Fibroblast of skin of abdomen (primary cell): ENCODE measurements around the gene DOCK6.

ENCODE experiments used
- DNase-seq: peaks from one replicate; pipeline ENCODE4 v3.0.0-alpha.2; 2013

DOCK6 gene

GRCh38 chr19:11273989-11274388 is 11.7 kb upstream of the DOCK6 start:
- no peak for DNase-seq

GRCh38 chr19:11273296-11273695 is 11.0 kb upstream of the DOCK6 start:
- DNase-seq = no peak

- peak; percentile 33 for DNase-seq
Observed at GRCh38 chr19:11269408-11269807, 7.1 kb upstream of the DOCK6 start.

DNA sequence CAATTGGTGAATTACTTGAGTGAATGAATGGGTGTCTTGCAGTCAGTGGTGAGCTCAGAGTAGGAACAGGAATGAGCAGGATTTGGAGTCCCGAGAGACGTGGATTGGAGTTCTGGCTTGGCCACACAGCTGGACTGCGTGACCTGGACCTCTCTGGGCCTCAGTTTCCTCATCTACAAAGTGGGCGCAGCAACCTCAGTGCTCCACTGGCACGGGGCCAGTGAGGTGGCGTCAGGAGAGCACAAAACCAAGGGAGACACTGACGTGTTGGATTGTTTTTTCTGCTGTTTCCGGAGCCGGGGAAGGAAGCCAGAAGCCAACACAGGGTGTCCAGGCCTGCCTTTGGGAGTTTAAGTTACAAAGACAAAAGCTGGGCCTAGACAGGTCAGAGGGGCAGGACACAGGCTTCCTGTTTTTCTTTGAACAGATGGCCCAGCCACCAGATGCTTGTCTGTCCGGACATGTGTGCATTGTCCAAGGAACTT is 6.5 kb upstream of the DOCK6 start:
- DNase-seq = peak; percentile 41

DNA sequence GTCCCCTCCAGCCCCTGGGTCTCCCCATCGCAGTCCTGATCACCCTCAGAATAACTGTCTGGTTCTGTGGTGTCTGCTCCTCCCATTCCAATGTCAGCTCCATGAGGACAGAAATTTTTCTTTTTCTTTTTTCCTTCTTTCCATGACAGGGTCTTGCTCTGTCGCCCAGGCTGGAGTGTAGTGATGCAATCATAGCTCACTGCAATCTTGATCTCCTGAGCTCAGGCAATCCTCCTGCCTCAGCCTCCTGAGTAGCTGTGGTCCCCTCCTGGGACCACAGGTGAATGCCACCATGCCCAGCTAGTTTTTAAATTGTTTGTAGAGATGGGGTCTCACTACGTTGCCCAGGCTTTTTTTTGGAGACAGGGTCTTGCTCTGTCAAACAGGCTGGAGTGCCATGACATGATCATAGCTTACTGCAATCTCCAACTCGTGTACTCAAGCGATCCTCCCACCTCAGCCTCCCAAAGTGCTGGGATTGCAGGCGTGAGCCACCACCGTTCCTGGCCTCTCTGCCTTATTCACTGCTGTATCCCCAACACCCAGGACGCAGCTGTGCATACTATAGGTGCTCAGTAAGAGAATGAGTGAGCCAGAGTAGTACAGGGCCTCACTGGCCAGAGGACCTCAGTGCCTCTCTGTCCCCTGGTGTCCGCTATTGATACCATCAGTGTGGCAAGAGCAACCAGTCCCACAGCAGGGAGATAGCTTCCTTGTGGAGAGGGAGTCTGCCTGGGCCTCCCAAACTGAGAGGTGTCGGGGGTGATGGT is 5.2 kb upstream of the DOCK6 start:
- DNase-seq = no peak

DNA sequence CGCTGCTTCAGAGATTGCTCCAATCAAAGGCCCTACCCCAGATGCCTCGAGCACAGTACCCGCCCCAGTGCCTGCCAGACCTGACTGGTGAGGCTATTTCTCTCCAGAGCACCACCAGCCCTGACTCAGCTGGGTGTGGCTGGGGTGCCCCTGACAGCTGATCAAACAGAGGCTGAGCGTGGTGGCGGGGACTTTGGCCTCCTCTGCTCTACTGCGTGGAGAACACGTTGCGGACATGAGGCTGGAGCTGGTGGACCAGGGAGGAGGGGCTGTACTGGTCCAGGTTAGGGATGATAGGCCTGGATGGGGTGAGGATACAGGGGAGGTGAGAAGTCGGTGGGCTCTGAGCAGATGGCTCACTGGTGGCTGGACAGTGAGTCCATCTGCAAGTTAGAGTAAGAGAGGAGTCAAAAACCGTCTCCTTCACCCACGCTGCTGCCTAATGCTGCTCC is 3.5 kb upstream of the DOCK6 start:
- no peak for DNase-seq

- no peak for DNase-seq
Observed at GRCh38 chr19:11265177-11265784, 3.0 kb upstream of the DOCK6 start.

GRCh38 chr19:11264452-11265176 is 2.3 kb upstream of the DOCK6 start:
- no peak for DNase-seq

- DNase-seq = no peak
Observed at GRCh38 chr19:11263726-11264125, 1.4 kb upstream of the DOCK6 start.

GRCh38 chr19:11261431-11261970 is 823 bp downstream of the DOCK6 start:
- no peak for DNase-seq

GRCh38 chr19:11260996-11261395 is 1.3 kb downstream of the DOCK6 start:
- DNase-seq = no peak

GRCh38 chr19:11257846-11258380 is 4.4 kb downstream of the DOCK6 start:
- no peak for DNase-seq

DNA sequence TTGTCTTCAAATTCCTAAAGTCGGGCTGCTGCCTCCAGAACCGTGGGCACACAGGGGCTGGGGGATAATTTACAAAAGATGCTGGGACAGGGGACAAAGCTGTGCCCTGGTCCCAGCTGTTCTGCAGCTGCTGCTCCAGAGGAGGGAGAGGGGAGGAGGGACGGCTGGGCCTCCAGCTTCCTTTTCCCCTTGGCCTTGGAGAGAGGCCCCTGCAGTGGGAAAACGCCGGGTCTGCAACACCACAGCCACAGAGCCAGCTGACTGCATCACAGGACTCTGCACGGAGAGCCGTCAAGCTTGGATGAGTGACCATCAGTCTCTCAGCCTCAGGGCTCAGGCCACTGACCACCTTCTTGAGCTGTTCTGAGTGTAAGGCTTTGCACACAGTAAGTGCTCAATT is 6.1 kb downstream of the DOCK6 start:
- DNase-seq = no peak

DNA sequence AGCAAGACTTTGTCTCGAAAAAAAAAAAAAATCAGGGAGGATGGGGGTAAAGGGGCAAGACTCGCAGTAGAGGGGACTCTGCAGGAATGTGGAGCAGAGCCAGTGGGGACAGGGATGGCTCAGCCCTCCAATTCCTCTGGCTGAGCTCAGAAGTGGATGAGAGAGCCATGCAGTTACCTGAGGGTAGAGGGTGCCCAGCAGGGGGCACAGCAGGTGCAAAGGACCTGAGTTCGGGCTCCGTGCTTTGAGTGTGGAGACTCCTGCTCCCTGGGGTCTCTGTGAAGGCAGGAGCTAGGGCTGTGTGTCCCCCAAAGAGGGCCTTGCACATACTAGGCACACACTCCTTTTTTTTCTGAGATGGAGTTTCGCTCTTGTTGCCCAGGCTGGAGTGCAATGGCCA is 7.7 kb downstream of the DOCK6 start:
- no peak for DNase-seq

DNA sequence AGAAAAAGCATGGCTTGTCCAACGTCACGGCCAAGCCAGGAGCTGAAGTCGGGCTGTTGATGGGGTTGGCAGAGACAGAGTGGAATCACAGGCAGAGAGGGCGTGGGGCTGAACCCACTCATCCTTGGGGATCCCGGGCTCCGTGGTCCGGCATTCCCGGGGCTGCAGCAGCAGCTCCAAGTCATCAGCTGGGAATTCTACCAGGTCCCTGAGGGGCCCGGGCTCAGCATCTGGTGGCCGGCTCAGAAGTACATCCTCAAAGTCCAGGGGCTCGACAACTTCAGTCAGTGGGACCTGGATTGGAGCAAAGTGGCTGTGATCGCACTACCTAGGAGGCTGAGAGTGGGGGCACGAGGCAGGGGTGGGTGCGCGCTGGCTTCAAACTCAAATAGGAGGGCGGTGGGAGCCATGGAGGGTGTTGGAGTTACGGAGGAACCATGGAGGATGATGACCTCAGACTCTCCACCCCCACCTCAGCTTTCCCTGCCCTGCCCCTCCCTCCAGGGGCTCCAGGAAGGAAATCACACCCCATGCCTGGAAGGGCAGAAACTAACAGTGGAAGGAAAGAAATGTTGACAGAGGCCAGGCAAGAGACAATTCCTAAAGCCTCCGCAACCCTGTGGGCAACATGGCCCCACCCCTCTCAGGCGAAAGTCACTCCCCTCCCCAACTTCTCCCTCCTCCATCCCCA is 9.5 kb downstream of the DOCK6 start:
- DNase-seq = no peak

DNA sequence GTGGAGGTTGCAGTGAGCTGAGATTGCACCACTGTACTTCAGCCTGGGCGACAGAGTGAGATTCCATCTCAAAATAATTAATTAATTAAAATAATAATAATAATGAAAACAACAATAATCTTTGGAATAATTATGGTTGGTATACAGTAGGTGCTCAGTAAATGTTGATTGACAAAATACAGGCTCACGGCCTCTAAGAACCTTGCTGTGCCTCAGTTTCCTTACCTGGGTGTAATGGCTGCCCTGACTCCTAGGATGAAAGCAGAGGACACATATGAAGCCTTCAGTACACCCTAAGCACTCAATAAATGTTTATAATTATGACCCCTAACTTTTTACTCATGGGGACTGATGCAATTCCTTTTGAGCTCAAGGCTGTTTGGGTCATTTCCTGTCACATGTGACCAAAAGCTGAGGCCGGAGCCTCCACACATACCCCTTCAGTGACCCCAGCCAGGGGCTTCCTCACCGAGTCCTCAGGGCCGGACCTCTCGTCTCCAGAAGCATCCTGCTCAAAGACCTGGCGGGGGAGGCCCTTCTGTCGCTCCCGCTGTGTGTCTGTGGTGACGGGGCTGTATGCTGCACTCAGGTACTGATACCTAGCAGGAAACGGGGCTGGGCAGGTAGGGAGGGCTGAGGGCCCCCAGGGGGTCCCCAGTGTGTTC is 10.5 kb downstream of the DOCK6 start:
- DNase-seq = no peak

DNA sequence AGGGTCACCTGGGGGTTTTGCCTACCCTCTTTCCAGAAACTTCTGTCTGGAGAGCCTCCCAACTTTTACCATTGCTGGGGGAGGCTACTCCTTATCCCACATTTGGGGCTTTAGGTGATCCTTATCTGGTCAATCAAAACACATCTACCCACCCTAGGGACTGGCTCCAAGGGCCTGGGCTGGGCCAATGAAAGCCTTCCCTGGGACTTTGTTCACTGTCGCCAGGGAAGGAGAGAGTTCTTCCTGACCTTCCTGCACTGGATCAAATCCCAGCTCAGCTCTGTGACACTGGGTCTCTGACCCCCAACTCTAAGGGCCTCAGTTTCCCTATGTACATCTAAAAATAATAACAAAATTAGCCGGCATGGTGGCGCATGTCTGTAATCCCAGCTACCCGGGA is 11.1 kb downstream of the DOCK6 start:
- no peak for DNase-seq

GRCh38 chr19:11248852-11249251 is 13.5 kb downstream of the DOCK6 start:
- no peak for DNase-seq

DNA sequence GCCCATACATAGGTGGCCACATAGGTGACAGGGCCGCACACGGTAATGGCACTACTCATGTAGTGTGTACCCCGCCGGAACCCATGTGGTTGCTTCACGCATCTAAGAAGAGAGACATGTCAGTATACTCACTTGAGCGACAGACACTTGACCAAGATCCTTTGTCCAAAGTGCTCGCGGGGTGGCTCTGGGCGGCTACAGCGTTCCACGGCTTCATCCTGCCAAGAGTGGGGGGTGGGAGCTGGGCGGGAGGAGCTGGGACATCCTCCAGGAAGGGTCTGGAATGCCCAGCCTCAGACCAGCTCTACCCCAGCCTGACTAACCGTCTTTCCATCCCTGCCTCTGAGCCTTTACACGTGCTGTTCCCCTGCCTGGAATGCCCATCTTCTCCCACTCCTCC is 14.4 kb downstream of the DOCK6 start:
- DNase-seq = no peak

DNA sequence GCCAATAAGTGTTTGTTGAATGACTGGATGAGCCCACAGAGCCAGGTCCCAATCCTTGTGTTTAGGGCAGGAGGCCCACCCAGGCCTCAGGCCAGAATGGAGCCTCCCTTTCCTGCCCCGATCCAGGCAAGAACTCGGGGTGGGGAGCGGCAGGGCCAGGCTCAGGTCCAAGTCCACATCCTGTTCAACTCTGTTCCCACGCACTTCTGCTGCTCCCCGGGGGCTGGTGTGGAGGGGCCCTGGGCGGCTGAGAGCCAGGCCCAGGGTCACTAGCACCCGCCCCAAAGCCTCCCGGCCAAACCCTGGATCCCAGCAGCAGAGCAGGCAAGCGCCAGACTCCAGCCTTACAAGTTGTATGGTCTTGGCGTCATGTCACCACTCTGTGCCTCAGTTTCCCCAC is 14.9 kb downstream of the DOCK6 start:
- no peak for DNase-seq

DNA sequence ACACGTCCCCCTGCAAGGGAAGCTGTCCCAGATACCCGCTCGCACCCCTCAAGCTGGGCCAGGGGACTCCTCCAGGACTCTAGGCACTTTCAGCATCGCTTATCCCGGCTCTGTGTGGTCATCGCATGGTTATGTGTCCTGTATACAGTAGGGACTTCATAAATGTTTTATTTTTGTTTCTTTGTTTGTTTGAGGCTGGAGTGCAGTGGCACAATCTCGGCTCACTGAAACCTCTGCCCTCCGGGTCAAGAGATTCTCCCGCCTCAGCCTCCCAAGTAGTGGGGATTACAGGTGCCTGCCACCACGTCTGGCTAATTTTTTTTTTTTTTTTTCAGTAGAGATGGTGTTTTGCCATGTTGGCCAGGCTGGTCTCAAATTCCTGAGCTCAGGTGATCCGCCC is 15.4 kb downstream of the DOCK6 start:
- no peak for DNase-seq
